Stimulated activated CD8-positive, alpha-beta memory T cell treated with anti-CD3 and anti-CD28 coated beads, Interleukin-15, amount 100 ng/mL, for 4 hours (primary cell): ENCODE results near the gene CACNA2D3.

Experiments
- DNase-seq, 2 donors: peaks; one replicate each; pipeline ENCODE4 v3.0.0-alpha.2; 2020; ENCODE audit warnings: low read depth in 2 of 2

Gene CACNA2D3

DNA sequence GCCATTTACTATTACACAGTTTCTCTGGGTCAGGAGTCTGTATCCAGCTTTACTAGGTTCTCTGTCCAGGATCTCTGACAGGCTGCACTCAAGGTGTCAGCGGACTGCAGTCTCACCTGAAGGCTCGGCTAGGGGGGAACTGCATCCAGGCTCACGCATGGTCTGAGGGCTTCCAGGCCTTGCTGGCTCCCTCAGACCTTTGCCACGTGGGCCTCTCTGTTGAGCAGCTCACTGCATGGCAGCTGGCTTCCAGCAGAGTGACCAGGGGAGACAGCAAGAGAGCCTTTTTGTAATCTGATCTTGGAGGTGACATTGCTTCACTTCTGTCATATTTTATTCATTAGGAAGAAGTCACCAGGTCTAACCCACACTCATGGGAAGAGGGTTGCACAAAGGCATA, 152.3 kb downstream of the CACNA2D3 start:
- DNase-seq: no peak

DNA sequence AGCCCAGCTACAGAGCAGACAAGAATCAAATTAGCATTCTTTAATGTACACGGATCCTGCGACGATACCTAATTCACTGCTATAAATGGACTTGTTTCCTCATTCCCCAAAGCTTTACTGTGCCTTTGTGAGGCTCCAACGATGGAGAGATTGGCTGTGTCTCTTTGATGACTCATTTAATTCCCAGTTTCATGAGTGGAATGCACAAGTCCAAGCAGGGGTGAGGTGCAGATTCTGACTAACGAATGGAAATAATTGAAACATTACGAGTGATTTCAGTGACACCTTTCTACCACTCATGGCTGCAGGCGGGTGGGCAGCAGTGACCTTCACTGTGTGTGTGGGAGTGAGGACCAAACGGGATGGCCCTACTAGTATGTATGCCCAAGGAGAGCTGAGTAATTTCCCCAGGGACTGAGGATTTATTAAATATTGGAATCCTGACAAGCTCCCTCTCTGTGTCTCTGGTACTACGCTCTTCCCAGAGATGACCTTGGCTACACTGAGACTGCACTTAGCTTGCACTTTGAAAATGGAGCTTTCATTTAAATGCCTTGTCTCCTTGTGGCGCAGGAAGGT, 156.7 kb downstream of the CACNA2D3 start:
- DNase-seq: no peak

DNA sequence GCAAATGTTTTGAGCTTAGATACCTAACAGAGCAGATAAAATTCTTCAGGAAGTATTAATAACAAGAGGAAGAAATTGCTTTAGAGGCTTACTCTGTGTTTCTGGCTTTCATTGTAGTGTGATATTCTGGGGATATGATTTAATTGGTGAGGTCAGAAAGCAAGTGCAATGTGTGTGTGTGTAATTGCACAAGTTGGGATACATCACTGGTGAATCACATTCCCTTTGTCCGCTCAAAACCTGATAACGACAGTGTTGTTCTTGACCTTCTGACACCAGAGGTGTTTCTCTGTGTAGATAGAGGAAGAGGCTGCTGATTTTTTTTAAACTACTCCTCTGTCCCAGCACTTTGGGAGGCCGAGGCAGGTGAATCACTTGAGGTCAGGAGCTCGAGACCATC, 161.1 kb downstream of the CACNA2D3 start:
- DNase-seq: no peak

DNA sequence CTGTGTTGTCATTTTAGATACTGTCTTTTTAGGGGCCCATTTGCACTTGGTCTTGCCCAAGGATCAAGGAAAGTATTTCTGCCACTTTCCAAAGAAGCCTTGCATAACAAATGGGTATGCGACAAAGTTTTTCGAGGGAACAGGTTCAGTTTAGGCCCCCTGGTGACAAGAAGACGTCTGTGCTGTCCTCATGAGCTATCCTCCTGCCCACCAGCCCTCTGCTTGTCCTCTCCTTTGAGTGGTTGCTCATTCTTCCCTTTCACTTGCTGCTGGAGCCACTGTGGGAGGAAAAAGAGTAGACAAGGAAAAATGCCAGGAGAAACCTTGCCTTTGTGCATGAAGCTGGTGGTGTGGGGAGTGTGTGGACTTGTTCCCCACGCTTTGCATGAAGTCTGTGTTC, 171.9 kb downstream of the CACNA2D3 start:
- DNase-seq: no peak

DNA sequence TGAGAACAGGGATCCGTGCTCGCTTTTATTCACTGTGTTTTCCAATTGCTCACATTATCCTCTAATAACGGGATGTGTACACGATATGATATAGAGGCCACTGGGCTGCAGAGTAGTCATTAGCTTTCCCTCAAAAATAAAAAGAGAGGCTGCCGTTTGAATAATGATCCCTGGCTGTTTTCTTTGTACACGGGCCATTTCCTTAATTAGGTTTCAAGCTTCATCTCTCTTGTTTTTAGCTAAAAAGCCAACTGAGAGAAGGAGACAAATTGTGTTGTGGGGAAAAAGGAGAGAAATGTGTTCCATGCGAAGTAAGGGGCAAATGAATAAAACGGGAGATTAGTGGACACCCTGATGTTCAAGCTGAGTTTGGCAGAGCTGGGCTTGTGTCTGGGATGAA, 174.2 kb downstream of the CACNA2D3 start:
- no peak for DNase-seq

DNA sequence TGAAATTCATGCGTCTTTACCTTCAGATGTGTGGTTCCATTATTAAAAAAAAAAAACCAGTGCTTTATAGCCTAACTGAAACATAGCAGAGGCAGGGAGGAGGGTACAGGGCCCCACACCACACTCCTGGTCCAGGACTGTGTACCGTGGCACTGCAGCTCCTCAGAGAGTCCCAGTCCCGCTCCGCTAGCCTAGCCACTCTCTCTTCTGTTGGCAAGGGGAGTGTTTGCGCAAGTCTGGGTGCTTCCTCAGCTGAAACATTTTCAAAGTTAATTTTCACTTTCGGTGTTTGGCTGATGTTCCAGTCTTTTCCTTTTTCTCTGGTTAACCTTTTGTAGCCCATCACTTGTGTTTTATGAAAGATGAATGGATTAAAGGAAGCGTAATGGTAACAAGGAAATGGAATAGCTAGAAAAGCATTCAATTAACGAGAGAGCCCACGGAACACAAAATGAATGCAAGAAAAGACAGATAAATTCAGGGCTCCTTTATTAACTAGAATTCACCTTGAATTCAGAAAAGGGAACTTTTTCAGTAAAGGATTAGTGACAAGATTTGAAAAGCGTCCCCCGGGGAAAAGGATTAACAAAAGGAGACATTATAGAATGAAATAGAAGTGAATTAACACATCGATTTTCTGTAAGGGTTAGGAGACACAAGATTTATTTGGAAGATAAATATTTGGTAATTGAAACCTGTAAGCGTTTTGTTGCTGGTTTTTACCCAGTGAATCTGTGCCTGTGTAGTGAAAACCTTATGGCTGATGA, 177.0 kb downstream of the CACNA2D3 start:
- DNase-seq: no peak

DNA sequence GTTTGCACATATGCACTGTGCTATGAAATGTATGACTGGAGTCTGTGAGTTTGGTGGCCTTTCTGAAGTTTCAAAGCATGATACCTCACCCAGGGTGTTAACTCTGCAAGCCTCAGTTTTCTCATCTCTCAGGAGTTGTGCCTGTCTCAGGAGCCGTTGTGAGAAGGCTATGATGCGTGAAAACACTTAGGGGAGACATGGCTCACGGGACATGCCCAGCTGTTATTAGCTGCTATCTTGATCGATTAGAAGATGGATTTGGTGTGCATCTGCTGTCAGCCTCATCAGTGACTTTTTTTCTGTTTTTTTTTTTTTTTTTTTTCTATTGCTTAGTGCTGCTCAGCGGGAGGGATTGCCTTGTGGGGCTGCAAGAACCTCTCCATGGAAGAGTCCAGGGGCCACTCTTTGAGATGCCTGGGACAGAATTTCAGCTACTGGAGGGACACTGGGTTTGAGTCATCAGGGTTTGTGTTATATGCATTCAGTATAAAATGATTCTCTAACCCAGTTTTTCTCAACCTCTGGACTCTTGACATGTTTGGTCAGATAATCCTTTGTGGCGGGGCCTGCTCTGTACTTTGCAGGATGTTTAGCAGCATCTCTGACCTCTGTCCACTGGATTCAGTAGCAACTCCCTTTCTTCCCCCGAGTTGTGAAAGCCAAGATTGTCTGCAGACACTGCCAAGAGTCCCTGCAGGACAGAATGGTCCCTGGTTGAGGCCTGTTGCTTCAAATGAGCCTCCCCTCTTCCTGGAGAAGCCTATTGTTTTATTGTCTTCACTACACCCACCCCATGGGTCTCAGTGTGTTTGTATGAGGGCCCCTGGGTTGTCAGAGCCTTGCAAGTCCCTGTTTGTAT, 181.4 kb downstream of the CACNA2D3 start:
- no peak for DNase-seq

DNA sequence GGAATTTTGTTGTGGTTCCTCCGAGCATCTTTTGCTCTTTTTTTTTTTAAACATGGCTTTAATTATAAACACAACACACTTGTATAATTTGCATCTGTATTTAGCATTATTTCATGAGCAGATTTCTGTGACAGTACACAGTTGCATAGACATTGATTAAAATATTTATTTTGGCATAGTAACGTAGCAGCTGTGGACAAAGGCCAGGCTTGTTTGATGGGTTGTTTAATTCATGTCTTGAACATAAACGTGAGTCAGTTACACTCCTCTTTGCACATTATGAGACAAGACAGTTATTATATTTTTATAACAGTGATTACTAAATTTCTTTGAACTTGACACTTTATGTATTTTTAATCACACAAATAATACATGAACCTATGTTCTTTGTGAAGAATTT, 182.5 kb downstream of the CACNA2D3 start:
- no peak for DNase-seq

DNA sequence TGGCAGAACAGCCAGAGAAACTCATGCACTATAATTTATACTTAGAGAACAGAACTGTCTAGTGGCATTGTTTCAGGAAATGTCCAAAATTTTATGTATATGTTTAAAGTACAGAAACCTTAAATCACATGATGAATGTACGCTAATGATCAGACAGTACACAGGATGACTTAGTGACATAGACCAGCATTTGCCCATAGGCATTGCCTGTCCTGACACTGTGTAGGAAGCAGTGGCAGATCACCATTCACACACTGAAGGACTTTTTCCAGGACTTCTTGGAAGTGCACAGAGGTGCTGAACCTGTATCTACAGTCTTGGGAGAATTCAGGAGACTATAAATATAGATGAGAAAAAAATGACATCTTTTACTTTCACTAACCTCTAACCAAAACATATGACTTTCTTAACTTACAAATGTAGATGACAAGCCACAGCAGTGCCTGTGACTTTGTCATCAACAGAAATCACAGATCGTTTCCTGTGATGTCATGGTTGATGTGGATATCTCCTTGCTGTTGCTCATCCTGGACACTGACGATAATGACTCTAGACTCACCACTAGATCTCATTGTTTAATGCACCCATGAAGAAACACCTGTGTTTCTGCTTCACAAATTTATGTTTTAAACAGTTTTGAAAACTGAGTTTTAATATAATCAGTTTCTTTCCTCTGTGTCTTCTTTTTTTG, 183.2 kb downstream of the CACNA2D3 start:
- no peak for DNase-seq

DNA sequence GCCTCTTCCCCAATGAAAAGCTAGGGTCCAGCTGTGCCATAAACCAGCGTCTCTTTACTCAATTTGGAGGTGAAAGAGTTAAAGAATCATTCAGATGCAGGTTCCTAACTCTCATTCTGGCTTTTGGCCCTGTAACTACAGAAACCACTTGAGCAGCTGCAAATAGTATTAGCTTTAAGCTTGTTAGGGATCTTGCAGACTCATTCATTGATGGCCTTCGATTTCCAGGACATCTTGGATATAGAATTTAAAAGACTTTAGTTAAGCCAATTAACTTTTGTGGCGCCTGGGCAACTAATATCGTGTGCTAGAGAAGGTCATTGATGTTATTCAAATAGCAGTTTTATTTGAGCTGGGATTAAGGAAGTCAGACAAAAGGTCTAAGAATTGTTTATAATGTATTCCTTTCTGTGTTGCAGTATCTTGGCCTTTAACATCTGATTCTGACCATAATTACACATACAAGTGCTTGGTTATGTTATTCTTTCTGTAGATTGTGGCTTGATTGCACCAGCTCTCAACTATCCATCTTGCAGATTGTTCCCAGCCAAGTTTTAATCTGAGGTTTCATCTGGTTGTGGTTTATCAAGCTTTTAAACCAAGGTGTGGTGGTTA, 185.3 kb downstream of the CACNA2D3 start:
- no peak for DNase-seq

DNA sequence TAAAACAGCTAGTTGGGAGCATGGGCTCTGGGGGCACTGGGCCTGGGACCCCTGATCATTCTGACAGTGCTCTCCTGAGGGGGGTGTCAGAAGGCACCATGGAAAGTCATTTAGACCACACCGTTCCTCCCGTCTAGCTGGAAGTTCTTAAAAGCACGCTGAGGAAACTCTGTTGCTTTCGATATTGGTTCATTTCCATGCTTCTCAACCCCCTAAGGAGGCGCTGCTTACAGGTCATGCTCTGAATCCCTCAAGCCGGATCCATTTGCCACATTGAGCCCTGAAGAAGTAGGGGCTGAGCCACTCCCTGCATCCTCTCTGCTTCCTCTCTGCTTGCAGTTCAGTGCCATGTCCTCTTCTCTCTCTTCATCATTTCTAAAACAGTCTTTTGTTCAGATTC, 187.2 kb downstream of the CACNA2D3 start:
- DNase-seq: no peak

DNA sequence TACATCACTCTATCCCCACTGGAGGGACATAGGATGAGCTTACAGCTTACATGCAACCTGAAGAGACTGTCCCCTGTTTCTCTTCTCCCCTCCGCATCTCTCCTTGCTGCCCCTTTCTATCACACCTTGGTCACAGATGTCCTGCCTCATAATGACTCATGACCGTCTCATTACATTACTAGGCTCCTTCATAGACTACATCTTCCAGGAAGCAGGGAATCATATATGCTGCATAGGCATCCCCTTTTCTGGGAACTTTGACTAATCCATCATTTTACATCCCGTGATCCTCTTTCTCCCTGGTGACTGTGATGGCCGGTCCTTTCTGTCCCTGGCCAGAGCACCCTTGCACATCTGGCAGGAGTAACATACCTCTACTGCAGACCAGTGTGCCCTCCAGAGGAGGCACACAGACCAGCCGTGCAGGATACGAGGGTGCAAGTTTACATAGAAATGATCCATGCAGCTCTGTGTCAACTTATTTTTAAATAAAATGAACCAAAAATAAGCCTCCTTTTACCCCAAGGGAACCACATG, 188.9 kb downstream of the CACNA2D3 start:
- no peak for DNase-seq

DNA sequence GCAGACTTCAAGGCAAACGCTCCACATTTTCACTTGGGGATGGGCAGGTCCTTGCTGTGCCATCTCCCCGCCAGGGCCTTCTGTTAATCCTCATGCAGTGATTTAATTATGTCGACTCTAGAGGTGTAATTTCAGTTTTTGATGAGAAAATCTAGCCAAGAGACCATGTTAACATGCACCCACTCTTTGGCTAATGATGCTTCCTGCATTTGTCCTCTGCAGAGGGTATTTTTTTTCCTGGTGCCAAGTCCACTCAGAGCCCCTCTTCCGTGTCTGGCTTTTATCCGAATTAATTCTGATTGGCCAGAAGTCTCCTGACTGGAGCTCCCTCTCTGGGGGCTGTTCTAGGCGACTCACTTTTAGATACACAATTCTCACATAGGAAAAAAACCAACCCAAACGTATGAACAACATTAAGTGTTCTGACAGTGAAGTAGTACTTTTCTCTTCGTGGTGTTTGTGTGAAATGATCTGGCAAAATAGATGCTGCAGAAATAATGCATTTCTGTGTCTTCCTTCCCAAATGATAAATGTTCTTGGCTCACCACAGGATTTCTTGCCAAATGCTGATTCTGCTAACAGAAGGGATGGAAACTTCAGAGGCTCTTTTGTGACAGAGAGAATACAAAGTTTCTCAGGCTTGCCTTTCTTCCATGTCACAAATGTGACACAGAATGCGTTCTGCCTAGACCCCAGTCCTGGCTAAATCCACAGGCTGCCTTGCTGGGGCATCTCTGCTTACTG, 190.0 kb downstream of the CACNA2D3 start:
- no peak for DNase-seq

DNA sequence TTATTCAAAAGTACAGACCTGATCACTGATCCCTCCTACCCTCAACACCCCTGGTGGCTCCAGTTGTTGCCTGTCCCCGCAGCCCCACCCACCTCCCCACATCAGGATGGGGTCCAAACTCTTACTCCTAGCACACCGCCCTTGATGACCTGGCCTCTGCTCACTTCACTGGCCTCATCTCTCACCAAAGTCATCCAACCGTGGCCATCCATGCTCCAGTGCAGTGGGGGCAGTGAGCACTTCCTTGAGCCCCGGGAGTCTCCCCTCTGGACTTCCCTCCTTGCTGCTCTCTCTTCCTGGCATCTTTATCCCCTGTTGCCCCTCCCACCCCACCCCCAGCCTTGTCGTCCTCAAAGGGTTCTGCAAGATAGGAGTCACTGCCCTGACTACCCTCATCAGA, 191.1 kb downstream of the CACNA2D3 start:
- no peak for DNase-seq

DNA sequence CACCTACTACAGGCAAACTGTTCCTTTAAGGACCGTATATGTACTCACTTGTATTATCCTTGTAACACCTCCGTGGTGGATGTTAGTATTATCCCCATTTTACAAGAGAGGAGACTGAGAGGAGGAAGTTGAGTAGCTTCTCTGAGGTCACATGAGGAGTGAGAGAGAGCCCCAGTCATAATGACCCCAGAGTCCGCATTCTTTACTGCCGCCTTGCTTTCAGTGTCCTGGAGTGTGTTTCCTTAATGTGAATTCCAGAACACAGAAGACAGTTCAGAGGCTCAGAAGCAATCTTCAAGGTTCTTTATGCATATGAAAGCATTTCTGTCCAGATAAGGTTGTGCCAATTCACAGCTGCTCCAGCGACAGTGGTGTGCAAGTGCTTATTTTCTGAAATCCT, 199.2 kb downstream of the CACNA2D3 start:
- DNase-seq: no peak

DNA sequence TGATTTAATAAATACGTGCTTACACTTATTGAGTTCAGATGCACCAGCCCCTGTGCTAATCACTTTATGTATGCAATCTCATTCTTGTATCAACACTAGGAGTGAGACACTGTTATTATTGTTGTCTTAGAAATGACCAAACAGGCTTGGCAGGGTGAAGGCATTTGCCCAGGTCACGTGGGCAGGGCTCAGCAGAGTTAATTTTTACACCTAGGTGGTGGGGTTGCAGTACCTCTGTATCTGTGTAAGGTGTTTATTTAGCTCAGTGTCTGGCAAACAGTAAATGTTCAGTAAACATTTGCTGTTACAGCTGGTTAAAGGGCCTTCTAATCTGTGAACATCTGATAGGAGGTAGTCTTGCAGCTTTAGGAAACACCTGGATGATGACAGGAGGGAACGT, 200.0 kb downstream of the CACNA2D3 start:
- DNase-seq: no peak

DNA sequence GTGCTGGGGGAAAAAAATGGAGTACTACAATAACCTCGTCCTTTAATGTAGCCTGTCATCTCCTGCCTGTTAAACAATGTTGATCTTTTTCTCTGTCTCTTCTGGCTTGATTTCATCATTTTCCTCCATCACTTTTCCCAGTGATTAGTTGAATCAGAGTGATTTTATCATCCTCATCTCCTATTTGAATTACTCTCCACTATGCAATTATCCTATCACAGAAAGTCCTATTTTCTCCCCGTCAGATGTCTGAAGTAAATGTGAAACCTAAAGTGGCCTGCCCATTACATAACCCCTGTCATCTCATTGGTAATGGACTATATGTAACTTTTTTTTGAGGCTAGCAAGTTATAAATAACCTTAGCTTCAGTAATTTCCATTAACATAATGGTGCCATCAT, 201.8 kb downstream of the CACNA2D3 start:
- no peak for DNase-seq

DNA sequence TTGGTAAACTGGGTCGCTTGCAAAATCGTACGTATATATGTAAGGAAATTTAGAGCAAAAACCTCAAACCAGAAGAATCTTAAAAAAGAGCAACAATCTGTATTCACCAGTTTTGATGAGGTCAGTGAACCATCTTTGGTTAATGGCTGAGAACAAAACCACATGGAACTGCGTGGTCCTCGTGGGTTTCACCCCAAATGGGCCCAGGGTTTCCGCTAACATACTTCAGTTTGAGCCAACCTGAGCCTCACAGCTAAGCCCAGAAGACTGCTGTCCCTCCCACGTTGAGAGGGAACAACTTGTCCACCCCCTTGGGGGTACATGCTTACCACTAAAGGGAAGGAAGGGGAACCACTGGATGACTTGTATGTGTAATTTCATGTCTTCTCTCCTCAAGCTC, 204.6 kb downstream of the CACNA2D3 start:
- no peak for DNase-seq

DNA sequence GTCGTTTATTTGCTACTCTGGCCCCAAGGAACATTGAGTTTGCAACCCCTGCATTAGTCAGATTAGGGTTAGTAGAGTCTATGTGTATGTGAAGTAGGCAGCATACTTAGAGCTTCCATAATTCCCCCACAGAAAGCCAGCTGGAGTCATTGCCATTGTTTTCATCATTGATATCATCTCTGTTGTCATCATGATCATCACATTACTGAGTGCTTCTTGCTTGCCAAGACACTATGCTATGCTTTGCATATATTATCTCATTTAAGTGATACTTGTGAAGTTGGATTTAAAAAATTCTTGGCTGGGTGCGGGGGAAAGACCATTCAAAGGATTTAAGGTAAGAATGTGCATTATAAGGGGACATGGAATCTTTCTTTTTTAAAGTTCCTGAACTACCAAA, 209.0 kb downstream of the CACNA2D3 start:
- no peak for DNase-seq

DNA sequence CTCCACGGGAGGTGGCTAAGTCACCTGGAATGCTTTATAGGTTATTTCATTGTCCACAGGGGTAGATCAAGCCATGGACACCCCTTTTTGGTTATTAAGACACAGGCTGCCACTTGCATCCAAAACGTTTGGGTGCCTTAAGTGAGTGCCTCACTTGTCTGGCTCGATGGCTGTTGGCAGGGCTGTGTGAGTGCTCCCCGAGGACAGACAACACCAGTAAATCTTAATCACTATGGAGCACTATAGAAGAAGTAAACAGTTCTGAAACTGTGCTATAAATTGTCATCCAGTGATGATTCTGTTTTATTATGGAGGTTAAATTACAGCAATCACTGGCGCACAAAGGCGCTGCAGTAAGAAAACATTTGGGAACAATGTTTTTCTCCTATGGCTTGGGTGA, 215.5 kb downstream of the CACNA2D3 start:
- no peak for DNase-seq

DNA sequence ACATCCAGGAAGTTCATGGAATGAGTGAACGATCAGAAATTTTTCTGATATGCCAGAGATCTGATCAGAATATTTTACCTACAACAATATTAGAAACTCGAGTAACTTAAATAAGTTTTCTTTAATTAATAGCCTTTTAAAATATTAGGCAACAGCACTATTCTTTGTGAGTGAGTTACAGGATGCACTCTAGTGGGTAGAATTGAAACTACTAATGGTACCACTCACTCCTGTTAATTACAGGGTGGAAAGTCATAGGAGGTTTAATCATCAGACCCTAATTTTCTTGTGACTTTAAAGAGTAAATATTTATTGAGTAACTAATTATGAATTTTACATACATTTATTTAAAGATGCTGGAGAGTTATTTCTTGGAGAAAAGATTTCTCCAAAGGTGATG, 217.3 kb downstream of the CACNA2D3 start:
- DNase-seq: no peak
